Endothelial cell (in vitro differentiated cells): ENCODE data around the gene MTCL1. TPM values are rescaled to one million over a fixed set of nuclear protein-coding genes. Genes with fewer than 3 reads are reported as not detected.

Experiments used
- DNase-seq: peaks from one replicate; pipeline ENCODE4 v3.0.0; 2021; ENCODE audit warnings: low spot score
- H3K27ac Mint-ChIP-seq: one replicate; pipeline ENCODE4 v1.8.0; 2021; ENCODE audit warnings: mixed read lengths, inconsistent platforms; ENCODE audit not compliant: unreplicated experiment
- H3K27me3 Mint-ChIP-seq: one replicate; pipeline ENCODE4 v1.8.0; 2021; ENCODE audit warnings: mild to moderate bottlenecking, moderate library complexity, mixed read lengths, inconsistent platforms; ENCODE audit not compliant: unreplicated experiment
- H3K36me3 Mint-ChIP-seq: one replicate; pipeline ENCODE4 v1.8.0; 2021; ENCODE audit warnings: mild to moderate bottlenecking, low read depth, mixed read lengths, inconsistent platforms; ENCODE audit not compliant: unreplicated experiment
- H3K4me1 Mint-ChIP-seq: one replicate; pipeline ENCODE4 v1.8.0; 2021; ENCODE audit warnings: mild to moderate bottlenecking, mixed read lengths, inconsistent platforms; ENCODE audit not compliant: unreplicated experiment
- H3K4me3 Mint-ChIP-seq: one replicate; pipeline ENCODE4 v1.8.0; 2021; ENCODE audit warnings: mild to moderate bottlenecking, mixed read lengths, inconsistent platforms; ENCODE audit not compliant: unreplicated experiment
- H3K9me3 Mint-ChIP-seq: one replicate; pipeline ENCODE4 v1.8.0; 2021; ENCODE audit warnings: mixed read lengths, inconsistent platforms; ENCODE audit not compliant: unreplicated experiment
- total RNA-seq: library from RNA; stranded (reverse); fragmentation: NEBNext Ultra II Directional; extraction: Animal tissue kit (Norgen Biotek cat#: 25700); gene quantifications from one replicate; pipeline ENCODE4 v1.2.1, GENCODE V29; 2021; ENCODE audit not compliant: unreplicated experiment
- TF ChIP-seq, protein P1 (sequence below): fragments of 200-600 bp; sonication (generic); IDR thresholded peaks from one replicate; pipeline ENCODE4 v1.5.0; 2021; ENCODE audit warnings: antibody characterized with exemption; ENCODE audit not compliant: unreplicated experiment

MTCL1 gene
- total RNA-seq, 1 donor from 2014 or later: 3.8 TPM

GRCh38 chr18:8686611-8687010 lies 18.7 kb upstream of the MTCL1 start:
- Mint-ChIP-seq H3K4me1 (no peaks in the 10 kb centered on the region), H3K4me3 (no peak overlapping the region), H3K27me3 (no peaks in the 10 kb centered on the region), H3K36me3 (no peaks in the 10 kb centered on the region), H3K27ac (no peak overlapping the region), H3K9me3 (no peaks in the 10 kb centered on the region)
- no peak for DNase-seq
- TF ChIP-seq, protein P1, sequence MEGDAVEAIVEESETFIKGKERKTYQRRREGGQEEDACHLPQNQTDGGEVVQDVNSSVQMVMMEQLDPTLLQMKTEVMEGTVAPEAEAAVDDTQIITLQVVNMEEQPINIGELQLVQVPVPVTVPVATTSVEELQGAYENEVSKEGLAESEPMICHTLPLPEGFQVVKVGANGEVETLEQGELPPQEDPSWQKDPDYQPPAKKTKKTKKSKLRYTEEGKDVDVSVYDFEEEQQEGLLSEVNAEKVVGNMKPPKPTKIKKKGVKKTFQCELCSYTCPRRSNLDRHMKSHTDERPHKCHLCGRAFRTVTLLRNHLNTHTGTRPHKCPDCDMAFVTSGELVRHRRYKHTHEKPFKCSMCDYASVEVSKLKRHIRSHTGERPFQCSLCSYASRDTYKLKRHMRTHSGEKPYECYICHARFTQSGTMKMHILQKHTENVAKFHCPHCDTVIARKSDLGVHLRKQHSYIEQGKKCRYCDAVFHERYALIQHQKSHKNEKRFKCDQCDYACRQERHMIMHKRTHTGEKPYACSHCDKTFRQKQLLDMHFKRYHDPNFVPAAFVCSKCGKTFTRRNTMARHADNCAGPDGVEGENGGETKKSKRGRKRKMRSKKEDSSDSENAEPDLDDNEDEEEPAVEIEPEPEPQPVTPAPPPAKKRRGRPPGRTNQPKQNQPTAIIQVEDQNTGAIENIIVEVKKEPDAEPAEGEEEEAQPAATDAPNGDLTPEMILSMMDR: no peak

- H3K36me3 Mint-ChIP-seq: no peaks in the 10 kb centered on the region
- TF ChIP-seq, protein P1: no peak
- no peak overlapping the region for H3K4me3 Mint-ChIP-seq
- no peaks in the 10 kb centered on the region for H3K4me1 Mint-ChIP-seq
- DNase-seq: no peak
- H3K27me3 Mint-ChIP-seq: no peaks in the 10 kb centered on the region
- no peak overlapping the region for H3K27ac Mint-ChIP-seq
- no peaks in the 10 kb centered on the region for H3K9me3 Mint-ChIP-seq
Measured at GRCh38 chr18:8688216-8688800, 17.0 kb upstream of the MTCL1 start.

- H3K9me3 Mint-ChIP-seq: no peaks in the 10 kb centered on the region
- no peak overlapping the region for H3K27ac Mint-ChIP-seq
- no peaks in the 10 kb centered on the region for H3K4me1 Mint-ChIP-seq
- no peak for DNase-seq
- H3K4me3 Mint-ChIP-seq: no peak overlapping the region
- TF ChIP-seq, protein P1: no peak
- H3K36me3 Mint-ChIP-seq: no peaks in the 10 kb centered on the region
- H3K27me3 Mint-ChIP-seq: no peaks in the 10 kb centered on the region
Measured at GRCh38 chr18:8688816-8689215, 16.5 kb upstream of the MTCL1 start.

DNA sequence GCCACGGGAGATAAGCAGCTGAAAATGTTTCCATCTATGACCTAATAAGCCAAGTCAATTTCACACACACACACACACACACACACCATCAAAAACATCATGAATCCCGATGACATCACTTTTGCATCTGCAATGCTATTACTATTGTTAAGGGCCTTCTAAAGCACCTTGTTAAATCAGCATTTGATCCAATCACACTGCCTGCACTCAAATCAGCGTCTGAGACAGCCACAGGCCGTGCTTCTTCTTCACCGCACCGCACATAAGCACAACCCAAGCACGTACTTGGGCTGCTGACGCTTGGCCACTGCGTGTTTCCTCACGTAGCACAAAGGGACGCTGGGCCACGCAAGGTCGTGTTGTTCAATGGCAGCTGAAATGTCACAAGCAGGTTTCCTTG lies 15.8 kb upstream of the MTCL1 start:
- Mint-ChIP-seq H3K9me3 (no peaks in the 10 kb centered on the region), H3K36me3 (no peaks in the 10 kb centered on the region), H3K27ac (no peak overlapping the region), H3K4me3 (no peak overlapping the region), H3K4me1 (no peaks in the 10 kb centered on the region), H3K27me3 (no peaks in the 10 kb centered on the region)
- TF ChIP-seq, protein P1: no peak
- DNase-seq: no peak

- peaks cover 2% of the 10 kb centered on the region for H3K27me3 Mint-ChIP-seq
- H3K4me1 Mint-ChIP-seq: peaks cover 4% of the 10 kb centered on the region
- no peak overlapping the region for H3K27ac Mint-ChIP-seq
- no peak for DNase-seq
- TF ChIP-seq, protein P1: no peak
- no peaks in the 10 kb centered on the region for H3K36me3 Mint-ChIP-seq
- no peaks in the 10 kb centered on the region for H3K9me3 Mint-ChIP-seq
- no peak overlapping the region for H3K4me3 Mint-ChIP-seq
Measured at GRCh38 chr18:8694891-8695290, 10.5 kb upstream of the MTCL1 start.
